ENCODE results near the gene HTR4.

The HTR4 gene

DNA sequence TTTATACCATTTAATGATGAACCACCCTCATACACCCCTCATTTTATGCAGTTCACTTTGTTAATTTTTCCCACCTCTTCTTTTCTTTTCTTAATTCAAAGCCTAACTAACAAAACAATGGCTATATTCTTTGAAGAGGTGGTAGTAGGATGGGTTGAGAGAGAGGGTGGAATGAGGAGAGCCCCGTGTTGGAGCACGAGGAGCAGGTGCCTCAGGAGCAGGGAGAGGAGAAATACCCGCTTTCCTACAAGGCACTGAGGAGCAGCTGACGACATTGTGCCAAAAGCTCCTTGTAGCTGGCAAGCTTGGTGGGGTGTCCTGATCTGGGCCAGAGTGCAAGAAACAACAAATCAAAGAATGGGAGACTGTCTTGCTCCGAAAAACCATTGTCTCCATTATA lies 129.6 kb downstream of the HTR4 start:
- DNase-seq, result no peak

GRCh38 chr5:148523139-148523538 lies 131.2 kb downstream of the HTR4 start:
- DNase-seq, result no peak

GRCh38 chr5:148515460-148515859 lies 138.9 kb downstream of the HTR4 start:
- no peak for DNase-seq

- DNase-seq, result no peak
Observed at GRCh38 chr5:148514344-148514743, 140.0 kb downstream of the HTR4 start.

DNA sequence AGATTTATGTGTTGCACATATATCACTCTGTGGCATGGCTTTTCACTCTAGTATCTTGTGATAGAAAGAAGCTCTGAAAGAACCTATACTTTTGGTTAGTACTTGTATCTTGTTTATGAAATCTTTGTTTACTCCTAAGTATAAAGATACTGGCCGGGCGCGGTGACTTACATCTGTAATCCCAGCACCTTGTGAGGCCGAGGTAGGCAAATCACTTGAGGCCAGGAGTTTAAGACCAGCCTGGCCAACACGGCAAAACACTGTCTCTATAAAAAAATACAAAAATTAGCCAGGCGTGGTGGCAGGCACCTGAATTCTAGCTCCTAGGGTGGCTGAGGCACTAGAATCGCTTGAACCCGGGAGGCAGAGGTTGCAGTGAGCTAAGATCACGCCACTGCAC lies 141.8 kb downstream of the HTR4 start:
- DNase-seq, result no peak

DNA sequence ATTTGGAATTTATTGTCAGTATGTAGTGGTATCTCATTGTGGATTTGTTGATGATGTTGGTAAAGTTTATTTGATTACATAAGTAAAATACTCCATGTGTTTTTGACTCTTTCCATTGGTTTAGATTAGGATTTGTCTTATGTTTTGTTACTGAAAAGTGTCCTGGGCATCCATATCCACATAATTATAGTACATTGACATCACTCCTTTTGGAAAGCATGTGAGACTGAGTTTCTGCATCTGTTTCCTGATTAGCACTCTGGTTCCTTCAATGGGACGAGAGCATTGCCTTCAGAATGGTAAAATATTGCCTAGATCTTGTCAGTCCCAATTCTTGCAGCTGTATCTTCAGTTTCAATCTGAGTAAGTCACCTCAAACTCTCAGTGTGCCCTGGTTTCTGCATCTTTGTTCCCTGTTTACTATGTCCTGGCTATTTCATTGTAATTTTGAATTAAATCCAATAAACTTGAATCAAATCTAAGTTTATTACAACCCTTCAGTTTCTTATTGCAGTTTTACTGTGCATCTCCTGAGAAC lies 142.4 kb downstream of the HTR4 start:
- DNase-seq, result no peak

DNA sequence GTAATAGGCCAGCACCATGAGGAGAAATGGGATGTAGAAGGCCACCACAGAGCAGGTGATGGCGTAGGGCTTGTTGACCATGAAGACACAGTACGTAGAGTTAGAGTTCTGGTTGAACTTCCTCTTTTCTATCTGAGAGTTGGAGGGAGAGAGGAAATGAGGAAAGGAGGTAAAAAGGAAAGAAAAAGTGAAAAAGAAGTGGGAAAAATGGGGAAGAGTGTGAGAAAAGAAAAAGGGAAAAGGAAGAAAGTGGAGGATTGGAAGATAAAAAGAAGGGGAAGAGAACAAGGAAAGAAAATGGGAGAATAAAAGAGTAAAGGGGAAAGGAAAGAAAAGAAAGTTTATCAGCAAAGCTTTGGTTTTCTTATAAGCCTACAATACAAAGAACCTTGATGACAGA lies 144.4 kb downstream of the HTR4 start:
- no peak for DNase-seq

- no peak for DNase-seq
Observed at GRCh38 chr5:148507648-148508047, 146.7 kb downstream of the HTR4 start.

GRCh38 chr5:148499452-148499851 lies 154.9 kb downstream of the HTR4 start:
- no peak for DNase-seq

DNA sequence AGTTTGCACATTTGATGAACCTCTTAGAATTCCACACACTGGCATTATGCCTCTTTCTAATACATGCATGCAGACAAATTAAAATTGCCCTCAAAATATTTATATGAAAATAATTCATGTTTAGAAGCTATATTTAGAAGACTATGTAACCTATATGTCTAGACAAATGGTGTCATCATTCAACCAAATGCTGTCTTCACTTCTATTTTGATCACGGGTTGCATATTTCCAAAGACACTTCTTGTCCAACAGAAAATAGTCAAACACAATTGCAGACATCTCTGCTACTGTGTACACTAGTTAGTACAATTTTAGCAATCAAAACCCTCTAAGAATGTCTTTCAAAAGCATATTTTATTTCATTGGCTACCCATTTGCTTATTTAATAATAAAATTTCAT lies 156.6 kb downstream of the HTR4 start:
- DNase-seq, result no peak

DNA sequence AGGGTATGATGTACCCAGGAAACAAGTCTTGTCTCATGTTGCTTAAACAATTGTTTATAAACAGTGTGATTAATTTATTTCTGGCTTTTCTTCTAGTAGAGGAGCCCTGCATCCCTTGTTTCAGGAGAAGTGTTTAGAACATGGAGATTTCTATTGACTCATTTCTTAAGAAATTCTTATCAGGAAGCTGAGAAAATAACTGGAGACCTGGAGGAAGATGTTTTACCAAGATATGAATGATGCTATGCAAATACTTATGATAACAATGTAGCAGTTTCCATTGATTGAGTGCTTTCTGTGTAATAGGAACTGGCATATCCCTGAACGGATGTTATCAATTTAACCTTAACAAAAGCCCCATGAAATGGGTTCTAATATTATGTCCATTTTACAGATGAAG lies 162.0 kb downstream of the HTR4 start:
- DNase-seq, result no peak

- no peak for DNase-seq
Observed at GRCh38 chr5:148491793-148492184, 162.5 kb downstream of the HTR4 start.

DNA sequence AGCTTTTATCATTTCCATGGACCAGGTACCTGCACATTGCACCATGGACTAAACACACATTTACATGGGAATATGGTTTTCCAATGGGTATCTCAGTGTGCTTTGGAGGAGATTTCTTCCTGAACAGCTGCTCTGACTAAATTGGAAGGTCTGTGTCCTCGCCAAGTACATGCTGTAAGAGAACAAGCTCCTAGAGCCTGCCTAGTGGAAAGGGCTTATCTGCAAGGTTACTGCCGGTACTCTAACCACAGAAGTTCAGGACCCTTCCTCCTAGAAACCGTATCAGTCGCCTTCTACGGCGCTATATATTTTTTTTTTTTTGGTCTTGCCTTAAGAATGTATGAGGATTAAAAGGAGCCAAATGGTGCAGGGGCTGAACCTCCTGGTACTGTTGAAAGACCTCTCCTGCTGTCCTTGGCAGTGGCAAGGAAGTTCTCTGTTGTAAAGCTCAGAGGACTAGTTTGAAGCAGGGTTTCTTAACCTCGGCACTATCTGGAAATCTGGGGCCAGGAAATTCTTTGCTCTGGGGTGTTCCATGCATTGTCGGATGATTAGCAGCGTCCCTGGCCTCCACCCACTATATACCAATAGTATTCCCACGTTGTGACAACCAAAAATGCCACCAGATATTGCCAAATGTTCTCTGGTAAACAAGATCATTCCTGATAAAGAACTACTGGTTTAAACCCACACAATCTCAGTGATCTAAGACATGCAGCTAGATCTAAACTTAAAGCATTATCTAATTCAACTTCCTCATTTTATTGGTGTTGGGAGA lies 163.1 kb downstream of the HTR4 start:
- no peak for DNase-seq

GRCh38 chr5:148488757-148489156 lies 165.6 kb downstream of the HTR4 start:
- no peak for DNase-seq

GRCh38 chr5:148486456-148486855 lies 167.9 kb downstream of the HTR4 start:
- DNase-seq, result no peak

DNA sequence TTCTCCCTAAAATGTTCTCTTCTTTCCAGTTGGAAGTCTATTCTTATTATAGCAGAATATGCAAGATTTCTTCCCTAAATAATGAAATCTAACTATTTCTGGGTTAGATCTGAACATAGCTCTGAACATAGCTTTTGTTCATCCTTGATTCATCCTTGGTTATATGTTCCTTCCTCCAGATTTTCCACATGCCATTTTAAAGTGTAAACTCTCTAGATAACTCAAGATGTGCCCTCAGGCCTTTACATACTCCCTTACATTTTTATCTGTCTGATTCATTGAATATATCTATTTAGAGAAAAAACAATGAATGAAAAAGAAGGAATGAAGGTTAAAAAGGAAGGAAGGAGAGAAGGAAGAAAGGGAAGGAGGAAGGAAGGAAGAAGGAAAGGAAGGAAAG lies 169.7 kb downstream of the HTR4 start:
- DNase-seq, result no peak

- no peak for DNase-seq
Observed at GRCh38 chr5:148483750-148484149, 170.6 kb downstream of the HTR4 start.

GRCh38 chr5:148482697-148483462 lies 171.4 kb downstream of the HTR4 start:
- DNase-seq, result peak; percentile 34 to 55

DNA sequence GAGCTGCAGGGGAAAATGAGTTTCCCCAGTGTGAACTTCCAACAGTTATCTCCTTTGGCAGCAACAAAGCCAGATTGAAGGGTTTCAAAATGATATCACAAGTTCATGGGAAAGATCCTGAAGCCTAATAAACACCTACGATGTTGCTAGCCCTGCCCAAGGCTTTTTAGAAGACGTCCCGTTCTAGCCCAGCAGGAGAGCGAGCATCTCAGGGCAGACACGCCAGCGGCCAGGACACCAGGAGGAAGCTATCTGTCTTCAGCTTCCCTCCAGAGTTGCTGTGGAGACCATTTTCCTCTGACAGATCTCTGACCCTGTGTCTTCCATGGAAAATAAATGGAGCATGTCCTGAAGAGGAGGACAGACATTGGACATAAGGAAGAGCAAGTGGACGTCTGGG lies 172.1 kb downstream of the HTR4 start:
- no peak for DNase-seq

- no peak for DNase-seq
Observed at GRCh38 chr5:148477429-148477828, 176.9 kb downstream of the HTR4 start.

GRCh38 chr5:148476302-148476701 lies 178.0 kb downstream of the HTR4 start:
- DNase-seq, result no peak

- no peak for DNase-seq
Observed at GRCh38 chr5:148474025-148474511, 180.3 kb downstream of the HTR4 start.

DNA sequence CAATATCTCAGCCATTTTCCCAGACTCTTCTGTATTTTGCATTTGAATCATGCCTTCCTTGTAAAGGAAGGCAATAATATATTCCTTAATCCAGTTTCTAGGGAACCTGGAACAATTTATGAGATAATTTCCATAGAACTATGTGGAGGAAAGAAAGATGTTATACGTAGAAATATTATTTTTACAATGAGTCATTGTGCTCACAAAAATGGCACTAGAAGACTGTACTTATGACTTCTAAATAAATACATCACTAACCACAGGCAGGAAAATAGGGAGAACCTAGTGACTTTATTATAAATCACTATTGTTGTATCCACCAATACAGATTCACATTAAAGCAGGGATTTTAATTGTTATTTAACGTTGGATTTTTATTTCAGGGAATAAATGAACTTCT lies 182.9 kb downstream of the HTR4 start:
- DNase-seq, result no peak

- no peak for DNase-seq
Observed at GRCh38 chr5:148469501-148469935, 184.8 kb downstream of the HTR4 start.
